GM12873 (cell line): Measurements from ENCODE around the gene PHYHIPL.

Source experiments
- CTCF ChIP-seq: IDR thresholded peaks from 2 replicates; pipeline ENCODE4 v1.5.1; 2012; ENCODE audit warnings: low read depth, mild to moderate bottlenecking, moderate library complexity, low read length, control low read depth; ENCODE audit not compliant: insufficient read depth; ENCODE audit errors: missing control alignments

PHYHIPL gene

DNA sequence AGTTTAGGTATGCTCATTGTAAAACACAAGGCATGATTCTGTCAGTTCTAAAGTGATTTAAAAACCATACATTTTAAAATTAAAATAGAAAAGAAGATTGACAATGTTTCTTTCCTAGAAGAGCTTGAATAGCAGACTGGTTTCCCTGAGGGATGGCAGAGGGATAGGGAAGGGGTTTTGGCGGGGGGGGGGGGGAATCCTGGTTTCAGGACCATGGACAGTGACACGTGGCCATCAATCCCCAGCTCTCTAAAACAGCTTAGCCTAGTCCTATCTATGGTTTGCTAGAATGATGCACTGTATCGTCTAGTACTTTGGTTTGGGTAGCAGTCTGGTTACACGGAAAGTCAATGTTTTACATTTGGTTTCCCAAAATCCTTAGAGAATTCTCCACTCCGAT is 88.7 kb downstream of the PHYHIPL start:
- TF ChIP-seq CTCF, result no peak

- TF ChIP-seq CTCF, result no peak
Observed at GRCh38 chr10:59266321-59266720, 89.9 kb downstream of the PHYHIPL start.

- TF ChIP-seq CTCF, result no peak
Observed at GRCh38 chr10:59268460-59268859, 92.0 kb downstream of the PHYHIPL start.

GRCh38 chr10:59269651-59270050 is 93.2 kb downstream of the PHYHIPL start:
- no peak for TF ChIP-seq CTCF

GRCh38 chr10:59270492-59270891 is 94.0 kb downstream of the PHYHIPL start:
- no peak for TF ChIP-seq CTCF

- no peak for TF ChIP-seq CTCF
Observed at GRCh38 chr10:59271160-59271559, 94.7 kb downstream of the PHYHIPL start.

GRCh38 chr10:59272061-59272460 is 95.6 kb downstream of the PHYHIPL start:
- TF ChIP-seq CTCF, result no peak
